B cell (primary cell): ENCODE results near the gene TENT4B. TPM values are rescaled to one million over a fixed set of nuclear protein-coding genes. Genes with fewer than 3 reads are reported as not detected.

Source experiments
- ATAC-seq: fragments of 200-7000 bp; cut with Tn5 transposase; one replicate; pipeline ENCODE4 v1.10.0; 2021; ENCODE audit warnings: low read depth, mild to moderate bottlenecking, moderate number of reproducible peaks, moderate library complexity
- CTCF ChIA-PET: fragments of 350-600 bp; sonication (Branson Sonifier 250); formaldehyde crosslinking; loops from one replicate; lab custom pipeline; 2021; ENCODE audit warnings: antibody characterized with exemption, inconsistent platforms; lab: Charles Lee
- POLR2A ChIA-PET: fragments of 350-600 bp; sonication (Branson Sonifier 250); formaldehyde crosslinking; loops from one replicate; lab custom pipeline; 2021; ENCODE audit warnings: antibody characterized with exemption; lab: Charles Lee
- DNase-seq: peaks from one replicate; pipeline ENCODE4 v3.0.0; 2013
- H2AFZ ChIP-seq: 2 replicates; pipeline ENCODE4 v1.6.1; 2012; ENCODE audit warnings: mild to moderate bottlenecking, low read depth, low read length; ENCODE audit not compliant: insufficient read depth, poor library complexity, severe bottlenecking
- H3K27ac ChIP-seq, 2 donors: 1 replicate in 1 of 2; 2 replicates in 1 of 2; pipeline ENCODE4 v1.5.1; 2012 to 2013; ENCODE audit warnings: low read length in 2 of 2, mild to moderate bottlenecking in 2 of 2, moderate library complexity in 1 of 2
- H3K27me3 ChIP-seq, 4 experiments: fragments of 200-600 bp in 1 of 4; sonication (generic) in 1 of 4; replicated peaks in 1 of 4; 1 replicate in 2 of 4; 2 replicates in 2 of 4; pipeline versions ENCODE4 v1.6.1 to v1.7.0; 2013 to 2016; ENCODE audit warnings: low read length in 3 of 4, mild to moderate bottlenecking in 2 of 4, mixed read lengths in 1 of 4, moderate library complexity in 1 of 4; ENCODE audit not compliant: insufficient read depth in 4 of 4, control insufficient read depth in 3 of 4; ENCODE audit errors: control extremely low read depth in 1 of 4
- H3K36me3 ChIP-seq, 2 experiments: replicated peaks in 1 of 2; 1 replicate in 1 of 2; 2 replicates in 1 of 2; pipeline versions ENCODE4 v1.6.1 to v1.7.1; 2013; ENCODE audit warnings: low read length in 1 of 2; ENCODE audit not compliant: insufficient read depth in 2 of 2, control insufficient read depth in 1 of 2; ENCODE audit errors: control extremely low read depth in 1 of 2, extremely low read depth in 1 of 2
- H3K4me1 ChIP-seq, 2 donors: fragments of 200-600 bp in 1 of 2; sonication (generic) in 1 of 2; 1 replicate in 1 of 2; 2 replicates in 1 of 2; pipeline versions ENCODE4 v1.5.1 to v1.6.1; 2013 to 2017; ENCODE audit warnings: low read length in 2 of 2; ENCODE audit not compliant: control insufficient read depth in 2 of 2, insufficient read depth in 2 of 2
- H3K4me2 ChIP-seq: replicated peaks from 2 replicates; pipeline ENCODE3; 2012; ENCODE audit warnings: mild to moderate bottlenecking, low read depth, low read length; ENCODE audit not compliant: poor library complexity, severe bottlenecking
- H3K4me3 ChIP-seq, 5 experiments: fragments of 200-600 bp in 1 of 5; sonication (generic) in 1 of 5; 1 replicate in 3 of 5; 2 replicates in 2 of 5; pipeline versions ENCODE4 v1.5.1 to v1.7.0; 2011 to 2016; ENCODE audit warnings: low read length in 4 of 5, mild to moderate bottlenecking in 4 of 5, low read depth in 2 of 5, control low read depth in 1 of 5, moderate library complexity in 1 of 5; ENCODE audit not compliant: insufficient read depth in 1 of 5; ENCODE audit errors: control extremely low read depth in 1 of 5, extremely low read depth in 1 of 5
- H3K79me2 ChIP-seq: fragments of 200-600 bp; sonication (generic); one replicate; pipeline ENCODE4 v1.6.0; 2016; ENCODE audit warnings: low read length; ENCODE audit not compliant: control insufficient read depth, insufficient read depth
- H3K9ac ChIP-seq: fragments of 200-600 bp; sonication (generic); 2 replicates; pipeline ENCODE4 v1.6.1; 2017; ENCODE audit warnings: mild to moderate bottlenecking, low read length, moderate library complexity
- H3K9me3 ChIP-seq, 3 donors: one replicate each; pipeline versions ENCODE4 v1.6.1 to v1.7.1; 2013; ENCODE audit warnings: low read length in 2 of 3; ENCODE audit not compliant: control insufficient read depth in 2 of 3, insufficient read depth in 1 of 3; ENCODE audit errors: control extremely low read depth in 1 of 3
- H4K20me1 ChIP-seq: 2 replicates; pipeline ENCODE4 v1.6.0; 2012; ENCODE audit warnings: mild to moderate bottlenecking, low read length; ENCODE audit not compliant: insufficient read depth, control insufficient read depth, poor library complexity, severe bottlenecking
- H3K27ac Mint-ChIP-seq: one replicate; pipeline ENCODE4 v1.8.0; 2021; ENCODE audit warnings: mixed read lengths
- H3K27me3 Mint-ChIP-seq: one replicate; pipeline ENCODE4 v1.8.0; 2021; ENCODE audit warnings: mixed read lengths
- H3K4me1 Mint-ChIP-seq: one replicate; pipeline ENCODE4 v1.8.0; 2021; ENCODE audit warnings: mixed read lengths
- H3K4me3 Mint-ChIP-seq: one replicate; pipeline ENCODE4 v1.8.0; 2021; ENCODE audit warnings: mixed read lengths
- H3K9me3 Mint-ChIP-seq: one replicate; pipeline ENCODE4 v1.8.0; 2022; ENCODE audit warnings: mixed read lengths; ENCODE audit not compliant: insufficient read depth
- EZH2 ChIP-seq: IDR thresholded peaks from 2 replicates; pipeline ENCODE4 v1.6.1; 2012; ENCODE audit warnings: borderline replicate concordance, low read depth, mild to moderate bottlenecking, moderate library complexity, low read length; ENCODE audit not compliant: insufficient read depth, poor library complexity, severe bottlenecking
- WGBS: methylation state at CpG from one replicate; pipeline ENCODE4 v1.1.5; 2013; ENCODE audit warnings: missing lambda C conversion rate; ENCODE audit not compliant: insufficient coverage; 5-methylcytosine and 5-hydroxymethylcytosine counted together
- intact Hi-C: fragments of 100-400 bp; cut with micrococcal nuclease; formaldehyde crosslinking; loops from one replicate; pipeline ENCODE4 v1.10.0; 2022
- polyA plus RNA-seq: library from polyadenylated mRNA; depleted of rRNA; stranded (reverse); fragments of >200 nt; gene quantifications from 2 replicates; pipeline ENCODE4 v1.2.3, GENCODE V29; 2012
- total RNA-seq, 2 donors: library from RNA; stranded (reverse); fragments of 120-200 nt in 1 of 2; gene quantifications; 1 replicate in 1 of 2; 2 replicates in 1 of 2; pipeline versions ENCODE4 v1.2.3 to v1.2.4, GENCODE V29; 2013 to 2022
- TF ChIP-seq, protein P1 (sequence below): fragments of 200-600 bp; IDR thresholded peaks from one replicate; pipeline ENCODE4 v1.8.0; 2022; ENCODE audit warnings: antibody characterized with exemption, mild to moderate bottlenecking

The TENT4B gene
- total and polyA plus RNA-seq, 2 donors (not counting 1 experiment from before 2014, with no cell fraction given): 6.1 to 17.1 TPM

DNA sequence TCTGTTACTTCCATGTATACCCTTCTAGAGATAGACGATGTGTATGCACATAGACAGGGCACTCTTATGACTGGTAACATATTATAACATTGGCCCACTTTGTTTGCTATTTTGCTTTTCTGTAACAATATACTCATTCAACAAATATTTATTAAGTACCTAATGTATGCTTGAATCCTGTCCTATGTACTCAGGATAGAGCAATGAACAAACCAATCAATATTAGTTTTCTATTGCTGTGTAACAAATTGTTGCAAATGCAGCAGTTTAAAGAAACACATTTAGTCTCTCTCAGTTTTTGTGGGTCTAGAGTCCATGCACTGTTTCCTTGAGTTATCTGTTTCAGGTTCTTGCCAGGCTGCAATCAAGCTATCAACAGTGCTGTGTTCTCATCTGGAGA, 29.7 kb upstream of the TENT4B start:
- no peaks in the 10 kb centered on the region for H3K27me3 ChIP-seq
- H3K27ac Mint-ChIP-seq: no peak overlapping the region
- POLR2A ChIA-PET: no interaction called here
- H3K27ac ChIP-seq: no peak overlapping the region
- no peak for TF ChIP-seq EZH2
- TF ChIP-seq, protein P1, sequence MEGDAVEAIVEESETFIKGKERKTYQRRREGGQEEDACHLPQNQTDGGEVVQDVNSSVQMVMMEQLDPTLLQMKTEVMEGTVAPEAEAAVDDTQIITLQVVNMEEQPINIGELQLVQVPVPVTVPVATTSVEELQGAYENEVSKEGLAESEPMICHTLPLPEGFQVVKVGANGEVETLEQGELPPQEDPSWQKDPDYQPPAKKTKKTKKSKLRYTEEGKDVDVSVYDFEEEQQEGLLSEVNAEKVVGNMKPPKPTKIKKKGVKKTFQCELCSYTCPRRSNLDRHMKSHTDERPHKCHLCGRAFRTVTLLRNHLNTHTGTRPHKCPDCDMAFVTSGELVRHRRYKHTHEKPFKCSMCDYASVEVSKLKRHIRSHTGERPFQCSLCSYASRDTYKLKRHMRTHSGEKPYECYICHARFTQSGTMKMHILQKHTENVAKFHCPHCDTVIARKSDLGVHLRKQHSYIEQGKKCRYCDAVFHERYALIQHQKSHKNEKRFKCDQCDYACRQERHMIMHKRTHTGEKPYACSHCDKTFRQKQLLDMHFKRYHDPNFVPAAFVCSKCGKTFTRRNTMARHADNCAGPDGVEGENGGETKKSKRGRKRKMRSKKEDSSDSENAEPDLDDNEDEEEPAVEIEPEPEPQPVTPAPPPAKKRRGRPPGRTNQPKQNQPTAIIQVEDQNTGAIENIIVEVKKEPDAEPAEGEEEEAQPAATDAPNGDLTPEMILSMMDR: no peak
- H3K4me2 ChIP-seq: no peak overlapping the region
- peaks cover 7% of the 10 kb centered on the region for H3K4me1 Mint-ChIP-seq
- no peak overlapping the region for H2AFZ ChIP-seq
- no peaks in the 10 kb centered on the region for H3K27me3 Mint-ChIP-seq
- H3K4me1 ChIP-seq: no peaks in the 10 kb centered on the region
- no peaks in the 10 kb centered on the region for H3K79me2 ChIP-seq
- H3K9me3 ChIP-seq: peaks cover 0 to 4% (median 0%) of the 10 kb centered on the region in 3 donors
- DNase-seq (no peak), ATAC-seq (no peak)
- intact Hi-C loops: no loop called here
- no peaks in the 10 kb centered on the region for H3K36me3 ChIP-seq
- H4K20me1 ChIP-seq: no peaks in the 10 kb centered on the region
- no CpG with 5 or more reads among the region's 1 CpG for WGBS
- no peak overlapping the region for H3K9ac ChIP-seq
- H3K4me3 Mint-ChIP-seq: no peak overlapping the region
- CTCF ChIA-PET: no interaction called here
- peaks cover 3% of the 10 kb centered on the region for H3K9me3 Mint-ChIP-seq
- H3K4me3 ChIP-seq: no peak overlapping the region

DNA sequence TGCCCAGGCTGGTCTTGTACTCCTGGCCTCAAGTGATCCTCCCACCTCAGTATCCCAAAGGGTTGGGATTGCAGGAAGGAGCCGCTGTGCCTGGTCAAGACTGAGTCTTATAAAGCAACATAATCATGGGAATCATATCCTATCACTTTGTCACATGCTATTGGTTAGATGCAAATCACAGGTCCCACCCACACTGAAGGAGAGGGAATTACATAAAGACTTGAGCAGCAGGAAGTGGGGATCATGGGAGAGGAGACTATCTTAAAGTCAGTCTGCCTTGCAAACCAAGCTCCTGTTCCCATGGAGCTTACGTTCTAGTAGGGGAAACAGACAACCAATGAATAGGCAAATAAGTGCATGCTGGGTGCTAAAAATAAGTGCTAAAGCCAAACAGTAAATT, 28.3 kb upstream of the TENT4B start:
- no peaks in the 10 kb centered on the region for H3K36me3 ChIP-seq
- no peak overlapping the region for H2AFZ ChIP-seq
- H3K79me2 ChIP-seq: no peaks in the 10 kb centered on the region
- TF ChIP-seq, protein P1: no peak
- no peak for TF ChIP-seq EZH2
- peaks cover 0 to 4% (median 0%) of the 10 kb centered on the region in 3 donors for H3K9me3 ChIP-seq
- H3K4me3 ChIP-seq: no peak overlapping the region
- H3K4me2 ChIP-seq: no peak overlapping the region
- H3K4me1 ChIP-seq: no peaks in the 10 kb centered on the region
- H3K27ac Mint-ChIP-seq: no peak overlapping the region
- peaks cover 3% of the 10 kb centered on the region for H3K9me3 Mint-ChIP-seq
- ChIA-PET CTCF (no interaction called here), POLR2A (no interaction called here)
- H3K27me3 Mint-ChIP-seq: no peaks in the 10 kb centered on the region
- 62% methylated on average over 1 of the region's 2 CpGs for WGBS
- H3K9ac ChIP-seq: no peak overlapping the region
- H3K4me1 Mint-ChIP-seq: peaks cover 7% of the 10 kb centered on the region
- no peak for DNase-seq
- no peak for ATAC-seq
- no peak overlapping the region for H3K27ac ChIP-seq
- no peaks in the 10 kb centered on the region for H4K20me1 ChIP-seq
- H3K4me3 Mint-ChIP-seq: no peak overlapping the region
- H3K27me3 ChIP-seq: no peaks in the 10 kb centered on the region
- intact Hi-C loops: no loop called here
